Adrenal gland (tissue), 5 donors: ENCODE results near the gene ZCCHC14.

Experiments used
- CTCF ChIP-seq, 6 experiments: fragments of 450-650 bp in 4 of 6; fragments of 200-600 bp in 2 of 6; sonication (generic) in 1 of 6; IDR thresholded peaks; 1 replicate in 5 of 6; 2 replicates in 1 of 6; pipeline versions ENCODE4 v1.5.1 to v1.8.0; 2016 to 2021; ENCODE audit warnings: antibody characterized with exemption in 6 of 6, mild to moderate bottlenecking in 2 of 6, moderate library complexity in 1 of 6
- POLR2A ChIP-seq, 2 donors: fragments of 450-650 bp; IDR thresholded peaks; one replicate each; pipeline ENCODE4 v1.6.1; 2017; ENCODE audit warnings: antibody characterized with exemption in 2 of 2, mild to moderate bottlenecking in 2 of 2, moderate library complexity in 1 of 2
- donor health status: DM: no; HTN: no; CAD: no.

- TF ChIP-seq CTCF (IDR thresholded peaks at IDR 0.05) = no peak
- no peak for TF ChIP-seq POLR2A (IDR thresholded peaks at IDR 0.05)
Observed at GRCh38 chr16:87404764-87405625, 87.8 kb downstream of the ZCCHC14 start.
